ENCODE data around the gene CAST. TPM values are rescaled to one million over a fixed set of nuclear protein-coding genes. Genes with fewer than 3 reads are reported as not detected.

Gene CAST
- total and polyA plus RNA-seq, 5 donors = 222 to 594 (median 565) TPM

DNA sequence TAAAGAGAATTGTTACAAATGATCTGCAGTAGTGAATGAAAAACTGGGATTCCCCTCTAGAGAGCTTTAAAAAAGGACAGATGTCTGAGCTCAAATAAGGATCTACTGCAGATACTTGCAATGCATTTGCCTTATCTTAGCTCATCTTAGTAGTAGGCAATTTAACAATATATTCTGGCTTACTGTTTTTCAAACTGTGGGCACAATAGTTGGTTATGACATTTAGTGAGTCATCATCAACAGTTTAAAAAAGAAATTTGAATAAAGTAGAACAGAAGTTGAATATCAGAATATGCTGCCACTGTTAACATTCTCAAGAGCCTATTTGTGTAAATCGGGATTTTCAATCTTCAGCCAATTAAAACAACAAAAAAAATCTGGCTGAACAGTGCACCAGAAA lies 6.7 kb upstream of the CAST start:
- intact Hi-C loops (cut with DNase I) = no loop called here
- no peak for ATAC-seq
- no peaks in the 10 kb centered on the region for H3K27me3 ChIP-seq (ENCODE audit: control insufficient read depth, insufficient read depth)
- DNase-seq = no peak
- no peaks in the 10 kb centered on the region for H3K4me1 ChIP-seq (ENCODE audit: control insufficient read depth, insufficient read depth, low read length)
- no peak overlapping the region for H3K27ac ChIP-seq (ENCODE audit: low read length)
- 63% methylated on average over 1 of the region's 1 CpG for WGBS
- H3K4me3 ChIP-seq (ENCODE audit: low read length) = no peak overlapping the region
- no peaks in the 10 kb centered on the region for H3K9me3 ChIP-seq (ENCODE audit: control insufficient read depth, low read length)

DNA sequence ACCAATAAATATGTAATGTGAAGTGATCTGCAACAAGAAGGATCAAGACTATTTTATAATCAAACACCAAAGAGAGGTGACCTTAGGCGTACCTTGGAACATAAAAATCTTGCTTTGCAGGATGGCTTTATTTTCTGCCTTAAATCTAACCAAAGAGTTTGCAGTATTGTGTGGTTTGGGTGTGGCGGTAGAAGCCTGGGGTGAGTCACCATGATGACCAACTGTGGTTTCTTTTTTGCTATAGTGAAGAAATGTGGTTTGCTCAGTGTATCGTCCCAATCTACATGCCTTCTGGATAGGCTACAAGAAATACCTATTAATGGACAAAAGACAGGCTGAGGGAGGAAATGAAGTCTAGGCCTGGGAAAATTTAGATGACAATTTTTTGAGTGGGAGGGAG lies 5.1 kb upstream of the CAST start:
- peak in 2 of 3 donors; percentile 29 to 41 for DNase-seq
- peak in 1 of 2 donors; percentile 43 for ATAC-seq

DNA sequence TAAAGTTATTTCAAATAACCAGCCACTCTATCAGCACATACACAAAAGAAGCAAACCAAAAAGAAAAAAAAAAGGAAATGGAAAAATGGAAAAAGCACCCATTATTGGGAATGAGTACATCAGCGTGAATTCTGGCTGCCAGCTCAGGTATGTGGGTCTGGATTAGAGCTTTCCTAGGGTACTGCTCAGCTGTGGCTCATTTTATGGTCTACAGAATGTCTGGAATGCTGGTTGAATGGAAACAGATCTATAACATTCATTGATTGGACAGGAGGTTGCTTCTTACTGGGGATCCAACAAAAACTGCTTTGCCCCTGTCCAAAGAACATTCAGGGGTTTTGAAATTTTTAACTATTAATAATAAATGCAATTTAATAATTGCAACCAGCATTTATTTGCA lies 3.9 kb upstream of the CAST start:
- ATAC-seq (no peak), DNase-seq (no peak)
- H3K27me3 ChIP-seq (ENCODE audit: control insufficient read depth, insufficient read depth) = no peaks in the 10 kb centered on the region
- WGBS = 83% methylated on average over 1 of the region's 1 CpG
- H3K4me1 ChIP-seq (ENCODE audit: control insufficient read depth, insufficient read depth, low read length) = no peaks in the 10 kb centered on the region
- no peak overlapping the region for H3K27ac ChIP-seq (ENCODE audit: low read length)
- H3K9me3 ChIP-seq (ENCODE audit: control insufficient read depth, low read length) = no peaks in the 10 kb centered on the region
- intact Hi-C loops (cut with DNase I) = no loop called here
- no peak overlapping the region for H3K4me3 ChIP-seq (ENCODE audit: low read length)

More for the DNA sequence above, 5.1 kb upstream of the CAST start:
- H3K4me3 ChIP-seq (ENCODE audit: low read length) = no peak overlapping the region
- intact Hi-C loops (cut with DNase I) = no loop called here
- H3K27ac ChIP-seq (ENCODE audit: low read length) = no peak overlapping the region
- H3K9me3 ChIP-seq (ENCODE audit: control insufficient read depth, low read length) = no peaks in the 10 kb centered on the region
- WGBS = 72% methylated on average over 3 of the region's 3 CpGs
- no peaks in the 10 kb centered on the region for H3K4me1 ChIP-seq (ENCODE audit: control insufficient read depth, insufficient read depth, low read length)
- no peaks in the 10 kb centered on the region for H3K27me3 ChIP-seq (ENCODE audit: control insufficient read depth, insufficient read depth)

DNA sequence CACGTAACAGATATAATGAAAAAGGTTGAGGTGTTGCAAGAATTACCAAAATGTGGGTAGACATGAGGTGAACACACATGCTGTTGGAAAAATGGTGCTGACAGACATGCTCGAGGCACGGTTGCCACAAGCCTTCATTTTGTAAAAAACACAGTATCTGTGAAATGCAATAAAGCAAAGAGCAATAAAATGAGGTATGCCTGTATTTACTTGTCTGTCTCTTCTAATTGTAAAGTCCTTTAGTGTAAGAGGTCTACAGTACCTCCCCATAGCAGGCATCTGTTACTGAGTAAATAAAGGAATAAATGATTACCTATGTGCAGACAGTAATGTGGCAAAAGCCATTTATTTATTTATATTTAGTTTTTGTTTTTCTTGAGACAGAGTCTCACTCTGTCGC lies 3.0 kb upstream of the CAST start:
- WGBS = 94% methylated on average over 4 of the region's 4 CpGs
- H3K27me3 ChIP-seq (ENCODE audit: control insufficient read depth, insufficient read depth) = no peaks in the 10 kb centered on the region
- ATAC-seq (no peak), DNase-seq (no peak)
- no peak overlapping the region for H3K4me3 ChIP-seq (ENCODE audit: low read length)
- intact Hi-C loops (cut with DNase I) = no loop called here
- no peaks in the 10 kb centered on the region for H3K9me3 ChIP-seq (ENCODE audit: control insufficient read depth, low read length)
- H3K27ac ChIP-seq (ENCODE audit: low read length) = no peak overlapping the region
- H3K4me1 ChIP-seq (ENCODE audit: control insufficient read depth, insufficient read depth, low read length) = no peaks in the 10 kb centered on the region

DNA sequence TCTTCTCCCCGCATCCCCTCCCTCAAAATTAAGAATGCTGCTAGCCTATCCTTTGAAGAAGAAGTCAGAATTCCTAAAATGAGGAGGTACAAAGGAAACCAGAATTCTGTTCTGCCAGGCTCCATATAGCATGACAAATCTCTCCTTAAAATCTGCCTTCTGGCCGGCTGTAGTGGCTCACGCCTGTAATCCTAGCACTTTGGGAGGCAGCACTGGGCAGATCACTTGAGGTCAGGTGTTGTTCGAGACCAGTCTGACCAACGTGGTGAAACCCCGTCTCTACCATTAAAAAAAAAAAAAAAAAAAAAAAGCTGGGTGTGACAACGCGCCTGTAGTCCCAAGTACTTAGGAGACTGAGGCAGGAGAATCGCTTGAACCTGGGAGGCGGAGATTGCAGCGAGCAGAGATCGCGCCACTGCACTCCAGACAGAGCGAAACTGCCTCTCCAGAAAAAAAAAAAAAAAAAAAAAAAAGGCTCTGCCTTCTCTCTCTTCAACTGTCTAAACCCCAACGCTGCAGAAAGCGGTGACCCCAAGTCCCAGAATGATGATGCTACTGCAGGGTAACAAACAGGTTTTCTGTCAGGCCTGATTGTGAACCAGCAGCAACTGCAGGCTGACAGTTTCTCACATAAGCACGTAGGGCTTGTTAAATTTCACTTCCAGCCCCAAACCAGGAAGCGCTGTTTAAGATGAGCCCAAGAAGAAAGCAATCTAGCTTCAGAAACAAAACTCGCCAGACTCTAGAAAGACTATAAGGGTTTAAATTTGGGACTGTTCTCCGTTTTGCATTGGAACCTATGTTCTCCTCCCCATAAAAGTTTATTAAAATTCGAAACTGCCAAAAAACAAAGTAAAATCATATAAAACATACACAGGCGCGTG lies 963 bp upstream of the CAST start:
- no peak for ATAC-seq
- no peaks in the 10 kb centered on the region for H3K4me1 ChIP-seq (ENCODE audit: control insufficient read depth, insufficient read depth, low read length)
- WGBS = 13% methylated on average over 23 of the region's 23 CpGs
- no peaks in the 10 kb centered on the region for H3K9me3 ChIP-seq (ENCODE audit: control insufficient read depth, low read length)
- H3K27ac ChIP-seq (ENCODE audit: low read length) = peak overlapping the region; percentile 96
- intact Hi-C loops (cut with DNase I) = loop anchor here in 1 of 4 donors (5.0 kb wide), 1 partner anchor 39 kb away; no protein-coding TSS in a partner anchor
- no peaks in the 10 kb centered on the region for H3K27me3 ChIP-seq (ENCODE audit: control insufficient read depth, insufficient read depth)
- H3K4me3 ChIP-seq (ENCODE audit: low read length) = peak overlapping the region; percentile 78
- peak in 2 of 3 donors; percentile 61 to 71 for DNase-seq

DNA sequence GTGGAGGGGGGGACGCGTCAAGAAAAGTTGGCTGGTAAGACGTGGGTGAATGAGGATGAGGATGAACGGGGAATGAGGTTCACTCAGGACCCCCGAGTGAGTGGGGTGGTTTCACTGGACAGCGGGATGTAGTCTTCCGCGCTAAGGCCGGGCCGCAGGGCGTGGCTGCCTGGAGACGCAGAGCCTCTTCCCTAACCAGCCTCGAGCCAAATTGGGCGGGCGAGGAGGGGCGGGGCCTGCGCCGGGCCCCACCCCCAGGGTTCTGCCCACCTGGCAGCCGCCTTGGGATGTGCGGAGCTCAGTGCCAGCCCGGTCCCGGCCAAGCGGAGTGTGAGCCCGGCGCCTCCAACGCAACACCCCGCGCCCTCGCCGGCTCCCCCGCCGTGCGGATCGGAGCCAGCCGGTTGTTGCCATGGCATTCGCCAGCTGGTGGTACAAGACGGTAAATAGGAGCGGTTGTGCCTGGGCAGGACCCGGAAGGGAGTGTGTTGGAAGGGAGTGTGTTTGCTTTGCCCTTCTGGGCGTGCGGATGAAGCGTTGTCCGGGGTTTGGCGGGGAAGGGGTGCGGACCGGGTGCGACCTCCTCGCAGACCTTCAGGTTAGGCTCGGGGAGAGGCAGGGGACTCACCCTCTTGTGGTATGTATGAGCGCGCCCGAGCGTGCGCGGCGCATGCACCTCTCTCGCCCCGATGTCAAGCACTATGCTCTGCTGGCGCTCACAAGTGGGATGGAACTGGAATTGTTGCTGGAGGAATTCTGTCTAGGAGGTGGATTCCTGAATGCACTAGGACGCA lies 746 bp downstream of the CAST start:
- peak overlapping the region; percentile 78 for H3K4me3 ChIP-seq (ENCODE audit: low read length)
- ATAC-seq = peak; percentile 95
- peak; percentile 94 to 98 (median 98) for DNase-seq
- H3K27ac ChIP-seq (ENCODE audit: low read length) = peak overlapping the region; percentile 96
- no peaks in the 10 kb centered on the region for H3K4me1 ChIP-seq (ENCODE audit: control insufficient read depth, insufficient read depth, low read length)
- under 1% methylated on average over 60 of the region's 60 CpGs for WGBS
- no peaks in the 10 kb centered on the region for H3K27me3 ChIP-seq (ENCODE audit: control insufficient read depth, insufficient read depth)
- intact Hi-C loops (cut with DNase I) = loop anchor here in 1 of 4 donors (5.0 kb wide), 1 partner anchor 41 kb away; no protein-coding TSS in a partner anchor
- H3K9me3 ChIP-seq (ENCODE audit: control insufficient read depth, low read length) = no peaks in the 10 kb centered on the region

DNA sequence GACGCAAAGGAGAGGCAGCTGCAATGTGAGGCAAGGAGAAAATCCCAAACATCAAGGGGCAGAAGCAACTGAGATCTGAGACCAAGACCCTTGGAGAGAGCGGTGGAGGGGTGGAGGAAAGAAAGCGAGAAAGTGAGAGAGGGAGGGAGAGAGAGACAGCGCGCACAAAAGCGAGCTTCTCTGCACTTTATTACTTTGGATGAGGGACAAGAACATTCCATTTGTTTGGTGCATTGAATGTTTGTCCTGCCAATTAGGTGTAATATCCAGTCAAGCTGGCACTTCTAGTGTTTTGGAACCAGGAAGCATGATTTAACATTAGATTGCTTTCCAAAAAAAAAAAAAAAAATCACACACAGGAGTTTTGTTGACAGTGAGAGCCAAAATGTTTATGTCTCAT lies 1.4 kb downstream of the CAST start:
- Histone ChIP-seq H3K4me1 (ENCODE audit: control insufficient read depth, insufficient read depth, low read length) (no peaks in the 10 kb centered on the region), H3K27ac (ENCODE audit: low read length) (peak overlapping the region; percentile 68), H3K9me3 (ENCODE audit: control insufficient read depth, low read length) (no peaks in the 10 kb centered on the region), H3K4me3 (ENCODE audit: low read length) (peak overlapping the region; percentile 78), H3K27me3 (ENCODE audit: control insufficient read depth, insufficient read depth) (no peaks in the 10 kb centered on the region)
- WGBS = 44% methylated on average over 6 of the region's 6 CpGs
- ATAC-seq (no peak), DNase-seq (no peak)
- intact Hi-C loops (cut with DNase I) = loop anchor here in 1 of 4 donors (5.0 kb wide), 1 partner anchor 41 kb away; no protein-coding TSS in a partner anchor

DNA sequence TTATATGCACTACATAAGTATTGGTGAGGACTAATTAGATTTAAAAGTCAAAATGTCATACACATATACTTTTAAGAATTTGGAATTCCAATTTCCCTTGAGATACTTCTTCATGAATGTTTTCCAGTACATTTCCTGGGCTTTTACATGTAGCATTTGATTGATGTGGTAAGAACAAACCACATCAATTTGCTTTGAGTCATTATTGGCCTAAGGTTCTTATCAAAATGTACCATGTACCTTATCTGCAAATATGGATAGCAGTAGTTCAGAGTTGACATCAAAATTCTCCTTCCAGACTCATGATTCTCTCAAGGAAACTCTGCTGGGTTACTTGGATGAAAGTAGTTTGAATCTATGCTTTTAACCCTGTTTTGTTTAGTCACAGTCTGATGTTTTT lies 2.5 kb downstream of the CAST start:
- no peaks in the 10 kb centered on the region for H3K27me3 ChIP-seq (ENCODE audit: control insufficient read depth, insufficient read depth)
- ATAC-seq = no peak
- H3K9me3 ChIP-seq (ENCODE audit: control insufficient read depth, low read length) = no peaks in the 10 kb centered on the region
- no peak overlapping the region for H3K4me3 ChIP-seq (ENCODE audit: low read length)
- peaks cover 6% of the 10 kb centered on the region for H3K4me1 ChIP-seq (ENCODE audit: control insufficient read depth, insufficient read depth, low read length)
- no peak for DNase-seq
- intact Hi-C loops (cut with DNase I) = loop anchor here in 1 of 4 donors (5.0 kb wide), 1 partner anchor 42 kb away; no protein-coding TSS in a partner anchor
- H3K27ac ChIP-seq (ENCODE audit: low read length) = no peak overlapping the region

DNA sequence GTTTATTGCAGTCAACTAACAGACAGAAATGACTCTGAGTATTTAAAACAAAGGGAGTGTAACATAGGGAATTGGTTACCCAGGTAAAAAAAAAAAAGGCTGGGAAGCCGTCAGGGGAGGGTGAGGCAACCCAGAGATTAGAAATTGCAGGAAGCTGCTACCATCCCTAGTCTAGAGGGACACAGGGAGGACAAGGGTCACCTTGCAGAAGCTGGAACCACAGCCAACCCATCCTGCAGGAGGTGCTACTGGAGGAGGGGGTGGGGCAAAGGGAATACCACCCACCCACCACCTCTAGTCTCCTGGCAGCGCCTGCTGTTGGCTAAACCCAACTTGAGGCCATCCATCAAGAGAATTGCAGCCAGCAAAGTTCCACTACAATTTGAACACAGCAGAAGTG lies 6.5 kb downstream of the CAST start:
- ATAC-seq (peak in 1 of 2 donors; percentile 40), DNase-seq (peak in 1 of 3 donors; percentile 28)
- no peak overlapping the region for H3K27ac ChIP-seq (ENCODE audit: low read length)
- H3K27me3 ChIP-seq (ENCODE audit: control insufficient read depth, insufficient read depth) = no peaks in the 10 kb centered on the region
- no peak overlapping the region for H3K4me3 ChIP-seq (ENCODE audit: low read length)
- H3K4me1 ChIP-seq (ENCODE audit: control insufficient read depth, insufficient read depth, low read length) = peaks cover 14% of the 10 kb centered on the region
- intact Hi-C loops (cut with DNase I) = no loop called here
- 62% methylated on average over 2 of the region's 2 CpGs for WGBS
- H3K9me3 ChIP-seq (ENCODE audit: control insufficient read depth, low read length) = no peaks in the 10 kb centered on the region

DNA sequence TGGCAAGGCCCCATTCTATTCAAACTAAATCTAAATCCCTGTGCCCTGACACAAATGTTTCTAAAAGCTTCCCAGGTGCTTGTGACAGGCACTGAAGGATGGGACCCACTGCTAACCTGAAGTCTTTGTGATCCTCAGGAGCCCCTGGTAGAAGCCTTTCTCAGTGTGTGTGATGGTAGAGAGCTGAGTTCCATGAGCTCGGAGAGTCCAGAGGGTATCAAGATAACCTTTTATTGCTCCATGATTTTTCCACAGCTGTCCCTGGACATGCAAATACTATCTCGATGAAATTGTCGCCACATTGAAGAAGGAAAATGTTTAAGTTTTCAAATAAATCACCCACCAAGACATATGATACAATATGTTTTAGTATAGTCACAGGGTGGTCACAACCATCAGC lies 7.7 kb downstream of the CAST start:
- no peak for ATAC-seq
- H3K4me1 ChIP-seq (ENCODE audit: control insufficient read depth, insufficient read depth, low read length) = peaks cover 14% of the 10 kb centered on the region
- H3K27me3 ChIP-seq (ENCODE audit: control insufficient read depth, insufficient read depth) = no peaks in the 10 kb centered on the region
- H3K9me3 ChIP-seq (ENCODE audit: control insufficient read depth, low read length) = no peaks in the 10 kb centered on the region
- intact Hi-C loops (cut with DNase I) = no loop called here
- no peak for DNase-seq
- WGBS = 71% methylated on average over 3 of the region's 3 CpGs
- no peak overlapping the region for H3K27ac ChIP-seq (ENCODE audit: low read length)
- no peak overlapping the region for H3K4me3 ChIP-seq (ENCODE audit: low read length)

DNA sequence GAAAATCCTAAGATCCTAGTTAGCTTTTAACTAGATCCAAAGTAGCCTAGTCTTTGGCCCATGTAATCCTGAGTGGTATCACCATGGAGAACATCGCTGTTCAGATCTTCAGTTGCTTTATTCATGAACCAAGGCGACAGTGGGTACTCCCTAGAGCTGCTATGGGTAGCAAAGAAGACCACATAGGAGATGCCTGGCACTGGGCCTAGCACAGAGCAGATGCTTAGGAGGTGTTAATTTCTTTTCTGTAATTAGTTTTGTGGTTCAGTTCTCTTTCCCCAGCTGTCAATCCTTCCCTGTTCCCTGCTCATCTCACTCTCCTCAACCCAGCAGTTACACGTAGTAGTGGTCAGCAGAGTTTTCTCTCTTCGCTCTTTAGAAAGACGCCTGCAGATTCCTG lies 9.3 kb downstream of the CAST start:
- intact Hi-C loops (cut with DNase I) = no loop called here
- Histone ChIP-seq H3K9me3 (ENCODE audit: control insufficient read depth, low read length) (no peaks in the 10 kb centered on the region), H3K27me3 (ENCODE audit: control insufficient read depth, insufficient read depth) (no peaks in the 10 kb centered on the region), H3K4me3 (ENCODE audit: low read length) (no peak overlapping the region), H3K27ac (ENCODE audit: low read length) (peak overlapping the region; percentile 68), H3K4me1 (ENCODE audit: control insufficient read depth, insufficient read depth, low read length) (peaks cover 14% of the 10 kb centered on the region)
- WGBS = 94% methylated on average over 5 of the region's 5 CpGs
- ATAC-seq (peak in 1 of 2 donors; percentile 9), DNase-seq (no peak)

Measured in right cardiac atrium (tissue), 5 donors.